Measurements from ENCODE around the gene TRAK1.

TRAK1 gene

GRCh38 chr3:42063888-42064287 lies 27.3 kb upstream of the TRAK1 start:
- H3K4me1 ChIP-seq (ENCODE audit: control insufficient read depth in 1 of 2, insufficient read depth in 2 of 2, low read length in 2 of 2): peaks cover 17 to 28% of the 10 kb centered on the region in 2 experiments
- no peak overlapping the region for H2AK5ac ChIP-seq (ENCODE audit: low read length)
- H3K79me2 ChIP-seq (ENCODE audit: control insufficient read depth, insufficient read depth, low read length, poor library complexity): peaks cover 3% of the 10 kb centered on the region
- H3K4me2 ChIP-seq (ENCODE audit: low read length): no peak overlapping the region
- no peaks in the 10 kb centered on the region for H3K9me3 ChIP-seq (ENCODE audit: insufficient read depth, low read depth, low read length)
- peak overlapping the region; percentile 58 for H3K4ac ChIP-seq (ENCODE audit: low read depth, low read length)
- H4K91ac ChIP-seq (ENCODE audit: low read depth, low read length): peak overlapping the region; percentile 76
- no peak overlapping the region for H3K9ac ChIP-seq (ENCODE audit: low read length)
- peak overlapping the region; percentile 87 for H2BK12ac ChIP-seq (ENCODE audit: low read length)
- H2BK5ac ChIP-seq (ENCODE audit: low read depth, low read length, poor library complexity): no peak overlapping the region
- peak overlapping the region; percentile 40 for H3K14ac ChIP-seq (ENCODE audit: low read length)
- no peaks in the 10 kb centered on the region for H3K27me3 ChIP-seq (ENCODE audit: insufficient read depth, low read length)
- H3K18ac ChIP-seq (ENCODE audit: low read length): peak overlapping the region; percentile 68
- H4K12ac ChIP-seq (ENCODE audit: low read depth, low read length): no peak overlapping the region
- peaks cover 12% of the 10 kb centered on the region for H3K79me1 ChIP-seq (ENCODE audit: low read length)
- H2AFZ ChIP-seq (ENCODE audit: insufficient read depth, low read length, poor library complexity): no peak overlapping the region
- WGBS (ENCODE audit: extremely low coverage, insufficient coverage, insufficient read length): no CpG with 5 or more reads among the region's 6 CpGs
- no peaks in the 10 kb centered on the region for H3K36me3 ChIP-seq (ENCODE audit: control insufficient read depth in 1 of 2, insufficient read depth in 2 of 2, low read length in 2 of 2)
- peak overlapping the region; percentile 39 for H4K8ac ChIP-seq (ENCODE audit: low read depth, low read length)
- peak overlapping the region; percentile 50 for H3K27ac ChIP-seq (ENCODE audit: low read depth, low read length)
- H2BK120ac ChIP-seq (ENCODE audit: insufficient read depth, low read length, poor library complexity): peak overlapping the region; percentile 77
- H3K23ac ChIP-seq (ENCODE audit: low read length): no peak overlapping the region
- DNase-seq: peak; percentile 89 to 93
- no peak overlapping the region for H3K4me3 ChIP-seq (ENCODE audit: low read depth, low read length)

GRCh38 chr3:42066516-42067181 lies 24.5 kb upstream of the TRAK1 start:
- no peaks in the 10 kb centered on the region for H3K36me3 ChIP-seq (ENCODE audit: control insufficient read depth in 1 of 2, insufficient read depth in 2 of 2, low read length in 2 of 2)
- peaks cover 13% of the 10 kb centered on the region for H3K79me1 ChIP-seq (ENCODE audit: low read length)
- H3K9ac ChIP-seq (ENCODE audit: low read length): no peak overlapping the region
- no peak overlapping the region for H3K4me2 ChIP-seq (ENCODE audit: low read length)
- peak overlapping the region; percentile 16 for H3K18ac ChIP-seq (ENCODE audit: low read length)
- peak overlapping the region; percentile 10 for H2AFZ ChIP-seq (ENCODE audit: insufficient read depth, low read length, poor library complexity)
- peaks cover 18 to 33% of the 10 kb centered on the region in 2 experiments for H3K4me1 ChIP-seq (ENCODE audit: control insufficient read depth in 1 of 2, insufficient read depth in 2 of 2, low read length in 2 of 2)
- H3K9me3 ChIP-seq (ENCODE audit: insufficient read depth, low read depth, low read length): no peaks in the 10 kb centered on the region
- H3K27me3 ChIP-seq (ENCODE audit: insufficient read depth, low read length): no peaks in the 10 kb centered on the region
- no peak overlapping the region for H3K4ac ChIP-seq (ENCODE audit: low read depth, low read length)
- no peak overlapping the region for H4K91ac ChIP-seq (ENCODE audit: low read depth, low read length)
- H2BK120ac ChIP-seq (ENCODE audit: insufficient read depth, low read length, poor library complexity): no peak overlapping the region
- no peak overlapping the region for H3K14ac ChIP-seq (ENCODE audit: low read length)
- no peak overlapping the region for H3K27ac ChIP-seq (ENCODE audit: low read depth, low read length)
- no peak overlapping the region for H3K4me3 ChIP-seq (ENCODE audit: low read depth, low read length)
- peaks cover 3% of the 10 kb centered on the region for H3K79me2 ChIP-seq (ENCODE audit: control insufficient read depth, insufficient read depth, low read length, poor library complexity)
- H3K23ac ChIP-seq (ENCODE audit: low read length): no peak overlapping the region
- no peak overlapping the region for H4K8ac ChIP-seq (ENCODE audit: low read depth, low read length)
- H2BK12ac ChIP-seq (ENCODE audit: low read length): peak overlapping the region; percentile 15
- DNase-seq: peak in 1 of 2 donors; percentile 39
- H2BK5ac ChIP-seq (ENCODE audit: low read depth, low read length, poor library complexity): no peak overlapping the region
- peak overlapping the region; percentile 43 for H2AK5ac ChIP-seq (ENCODE audit: low read length)
- no CpG with 5 or more reads among the region's 7 CpGs for WGBS (ENCODE audit: extremely low coverage, insufficient coverage, insufficient read length)
- no peak overlapping the region for H4K12ac ChIP-seq (ENCODE audit: low read depth, low read length)

- no peak overlapping the region for H3K4me3 ChIP-seq (ENCODE audit: low read depth, low read length)
- H3K23ac ChIP-seq (ENCODE audit: low read length): no peak overlapping the region
- peaks cover 18% of the 10 kb centered on the region for H3K79me1 ChIP-seq (ENCODE audit: low read length)
- no peak overlapping the region for H4K12ac ChIP-seq (ENCODE audit: low read depth, low read length)
- peaks cover 23 to 35% of the 10 kb centered on the region in 2 experiments for H3K4me1 ChIP-seq (ENCODE audit: control insufficient read depth in 1 of 2, insufficient read depth in 2 of 2, low read length in 2 of 2)
- no peak overlapping the region for H4K91ac ChIP-seq (ENCODE audit: low read depth, low read length)
- H2BK12ac ChIP-seq (ENCODE audit: low read length): no peak overlapping the region
- no peak overlapping the region for H2BK120ac ChIP-seq (ENCODE audit: insufficient read depth, low read length, poor library complexity)
- H3K4ac ChIP-seq (ENCODE audit: low read depth, low read length): no peak overlapping the region
- H3K14ac ChIP-seq (ENCODE audit: low read length): no peak overlapping the region
- no peak overlapping the region for H3K27ac ChIP-seq (ENCODE audit: low read depth, low read length)
- no CpG with 5 or more reads among the region's 3 CpGs for WGBS (ENCODE audit: extremely low coverage, insufficient coverage, insufficient read length)
- no peaks in the 10 kb centered on the region for H3K36me3 ChIP-seq (ENCODE audit: control insufficient read depth in 1 of 2, insufficient read depth in 2 of 2, low read length in 2 of 2)
- H2AK5ac ChIP-seq (ENCODE audit: low read length): no peak overlapping the region
- no peaks in the 10 kb centered on the region for H3K9me3 ChIP-seq (ENCODE audit: insufficient read depth, low read depth, low read length)
- peak in 1 of 2 donors; percentile 66 for DNase-seq
- H4K8ac ChIP-seq (ENCODE audit: low read depth, low read length): no peak overlapping the region
- H3K4me2 ChIP-seq (ENCODE audit: low read length): no peak overlapping the region
- no peak overlapping the region for H3K9ac ChIP-seq (ENCODE audit: low read length)
- no peak overlapping the region for H2AFZ ChIP-seq (ENCODE audit: insufficient read depth, low read length, poor library complexity)
- peaks cover 6% of the 10 kb centered on the region for H3K79me2 ChIP-seq (ENCODE audit: control insufficient read depth, insufficient read depth, low read length, poor library complexity)
- H3K27me3 ChIP-seq (ENCODE audit: insufficient read depth, low read length): no peaks in the 10 kb centered on the region
- H3K18ac ChIP-seq (ENCODE audit: low read length): no peak overlapping the region
- no peak overlapping the region for H2BK5ac ChIP-seq (ENCODE audit: low read depth, low read length, poor library complexity)
Measured at GRCh38 chr3:42067326-42067725, 23.8 kb upstream of the TRAK1 start.

- no peak overlapping the region for H2BK5ac ChIP-seq (ENCODE audit: low read depth, low read length, poor library complexity)
- no peaks in the 10 kb centered on the region for H3K36me3 ChIP-seq (ENCODE audit: control insufficient read depth in 1 of 2, insufficient read depth in 2 of 2, low read length in 2 of 2)
- H3K9me3 ChIP-seq (ENCODE audit: insufficient read depth, low read depth, low read length): peaks cover under 1% of the 10 kb centered on the region
- no peak overlapping the region for H3K4me3 ChIP-seq (ENCODE audit: low read depth, low read length)
- H3K27ac ChIP-seq (ENCODE audit: low read depth, low read length): no peak overlapping the region
- no peak overlapping the region for H3K18ac ChIP-seq (ENCODE audit: low read length)
- no peak overlapping the region for H2BK120ac ChIP-seq (ENCODE audit: insufficient read depth, low read length, poor library complexity)
- H4K91ac ChIP-seq (ENCODE audit: low read depth, low read length): no peak overlapping the region
- no peak overlapping the region for H3K9ac ChIP-seq (ENCODE audit: low read length)
- H3K27me3 ChIP-seq (ENCODE audit: insufficient read depth, low read length): no peaks in the 10 kb centered on the region
- no peak overlapping the region for H4K8ac ChIP-seq (ENCODE audit: low read depth, low read length)
- peak in 1 of 2 donors; percentile 12 for DNase-seq
- H3K79me2 ChIP-seq (ENCODE audit: control insufficient read depth, insufficient read depth, low read length, poor library complexity): peaks cover 6% of the 10 kb centered on the region
- no peak overlapping the region for H3K23ac ChIP-seq (ENCODE audit: low read length)
- H2AK5ac ChIP-seq (ENCODE audit: low read length): no peak overlapping the region
- H3K4ac ChIP-seq (ENCODE audit: low read depth, low read length): peak overlapping the region; percentile 52
- peaks cover 17% of the 10 kb centered on the region for H3K79me1 ChIP-seq (ENCODE audit: low read length)
- no peak overlapping the region for H2AFZ ChIP-seq (ENCODE audit: insufficient read depth, low read length, poor library complexity)
- no peak overlapping the region for H4K12ac ChIP-seq (ENCODE audit: low read depth, low read length)
- H3K4me1 ChIP-seq (ENCODE audit: control insufficient read depth in 1 of 2, insufficient read depth in 2 of 2, low read length in 2 of 2): peaks cover 26 to 36% of the 10 kb centered on the region in 2 experiments
- WGBS (ENCODE audit: extremely low coverage, insufficient coverage, insufficient read length): no CpG with 5 or more reads among the region's 7 CpGs
- no peak overlapping the region for H3K4me2 ChIP-seq (ENCODE audit: low read length)
- H3K14ac ChIP-seq (ENCODE audit: low read length): peak overlapping the region; percentile 48
- H2BK12ac ChIP-seq (ENCODE audit: low read length): no peak overlapping the region
Measured at GRCh38 chr3:42068303-42069088, 22.7 kb upstream of the TRAK1 start.

Measured in trophoblast cell (in vitro differentiated cells and primary cell).